Tibial nerve (tissue), 3 donors: ENCODE measurements around the gene SLC35B2.

Experiments used
- POLR2A ChIP-seq, 2 donors: fragments of 450-650 bp; IDR thresholded peaks; one replicate each; pipeline ENCODE4 v1.6.1; 2017; ENCODE audit warnings: antibody characterized with exemption in 2 of 2, mild to moderate bottlenecking in 2 of 2, moderate library complexity in 2 of 2
- TF ChIP-seq, protein P1 (sequence below), 5 experiments: fragments of 200-600 bp in 3 of 5; fragments of 450-650 bp in 2 of 5; sonication (generic) in 3 of 5; IDR thresholded peaks; one replicate each; pipeline ENCODE4 v1.5.1; 2016 to 2019; ENCODE audit warnings: antibody characterized with exemption in 5 of 5, mild to moderate bottlenecking in 3 of 5, moderate library complexity in 2 of 5

DNA sequence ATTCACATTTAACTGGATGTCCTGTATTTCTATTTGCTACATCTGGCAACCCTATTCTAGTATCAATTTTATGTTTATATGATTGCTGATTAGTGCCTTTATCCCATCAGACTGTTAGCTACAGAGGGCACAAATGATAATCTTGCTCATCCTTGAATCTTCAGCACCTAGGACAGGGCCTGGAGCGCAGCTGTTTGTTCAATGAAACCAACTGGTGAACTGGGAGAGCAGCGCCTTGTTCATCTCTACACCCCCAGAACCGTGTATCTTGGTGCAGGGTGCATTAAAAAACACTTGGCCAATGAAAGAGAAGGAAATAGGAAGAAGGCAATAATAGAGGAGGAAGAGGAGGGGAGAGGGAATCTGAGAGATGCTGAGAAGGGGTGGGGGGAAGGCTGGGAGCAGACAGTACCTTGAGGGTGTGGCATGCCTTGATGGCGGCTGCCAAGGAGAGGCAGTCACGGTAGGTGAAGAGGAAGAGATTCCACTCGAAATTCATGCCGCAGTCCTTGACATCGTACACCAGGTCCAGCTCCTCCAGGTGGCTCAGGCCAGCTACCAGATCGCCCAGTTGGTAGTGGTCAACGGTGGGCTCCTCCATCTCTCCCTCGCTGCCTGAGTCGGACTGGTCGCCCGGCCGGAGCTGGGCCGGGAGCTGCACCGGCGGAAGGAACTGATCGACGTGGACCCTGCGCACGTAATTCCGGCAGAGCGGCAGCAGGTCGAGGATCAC, 28.4 kb upstream of the SLC35B2 start:
- TF ChIP-seq, protein P1, sequence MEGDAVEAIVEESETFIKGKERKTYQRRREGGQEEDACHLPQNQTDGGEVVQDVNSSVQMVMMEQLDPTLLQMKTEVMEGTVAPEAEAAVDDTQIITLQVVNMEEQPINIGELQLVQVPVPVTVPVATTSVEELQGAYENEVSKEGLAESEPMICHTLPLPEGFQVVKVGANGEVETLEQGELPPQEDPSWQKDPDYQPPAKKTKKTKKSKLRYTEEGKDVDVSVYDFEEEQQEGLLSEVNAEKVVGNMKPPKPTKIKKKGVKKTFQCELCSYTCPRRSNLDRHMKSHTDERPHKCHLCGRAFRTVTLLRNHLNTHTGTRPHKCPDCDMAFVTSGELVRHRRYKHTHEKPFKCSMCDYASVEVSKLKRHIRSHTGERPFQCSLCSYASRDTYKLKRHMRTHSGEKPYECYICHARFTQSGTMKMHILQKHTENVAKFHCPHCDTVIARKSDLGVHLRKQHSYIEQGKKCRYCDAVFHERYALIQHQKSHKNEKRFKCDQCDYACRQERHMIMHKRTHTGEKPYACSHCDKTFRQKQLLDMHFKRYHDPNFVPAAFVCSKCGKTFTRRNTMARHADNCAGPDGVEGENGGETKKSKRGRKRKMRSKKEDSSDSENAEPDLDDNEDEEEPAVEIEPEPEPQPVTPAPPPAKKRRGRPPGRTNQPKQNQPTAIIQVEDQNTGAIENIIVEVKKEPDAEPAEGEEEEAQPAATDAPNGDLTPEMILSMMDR (IDR thresholded peaks at IDR 0.05), result no peak
- TF ChIP-seq POLR2A (IDR thresholded peaks at IDR 0.05), result no peak
